ENCODE results near the gene TBL3. TPM values are rescaled to one million over a fixed set of nuclear protein-coding genes. Genes with fewer than 3 reads are reported as not detected.

TBL3 gene
- total and polyA plus RNA-seq, 11 donors = 19.3 to 68.7 (median 22.0) TPM

DNA sequence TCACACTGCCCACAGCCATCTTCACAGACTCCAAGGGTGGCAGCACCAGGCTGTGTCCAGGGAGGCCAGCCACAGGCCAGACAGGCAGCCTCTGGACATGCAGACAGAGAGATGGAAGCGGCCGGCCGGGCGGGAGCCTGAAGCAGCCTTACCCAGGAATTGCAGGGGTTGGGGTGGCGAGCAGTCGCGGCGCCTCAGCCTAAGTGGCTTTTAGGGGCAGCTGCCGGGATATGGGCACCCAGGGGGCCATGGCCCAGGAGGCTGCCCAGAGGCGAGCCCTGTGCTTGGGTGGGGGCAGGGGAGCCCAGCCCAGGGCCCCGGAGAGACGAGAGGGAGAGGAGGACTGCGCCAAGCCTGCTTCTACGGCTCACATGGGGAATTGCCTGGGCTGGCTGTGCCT is 53.4 kb downstream of the TBL3 start:
- H3K4me3 ChIP-seq = peak overlapping the region in 3 of 12 donors; percentile 57 to 98 (median 90)
- H3K4me1 ChIP-seq = peaks cover 0 to 75% (median 46%) of the 10 kb centered on the region in 12 donors
- no peak for DNase-seq
- TF ChIP-seq, protein P1, sequence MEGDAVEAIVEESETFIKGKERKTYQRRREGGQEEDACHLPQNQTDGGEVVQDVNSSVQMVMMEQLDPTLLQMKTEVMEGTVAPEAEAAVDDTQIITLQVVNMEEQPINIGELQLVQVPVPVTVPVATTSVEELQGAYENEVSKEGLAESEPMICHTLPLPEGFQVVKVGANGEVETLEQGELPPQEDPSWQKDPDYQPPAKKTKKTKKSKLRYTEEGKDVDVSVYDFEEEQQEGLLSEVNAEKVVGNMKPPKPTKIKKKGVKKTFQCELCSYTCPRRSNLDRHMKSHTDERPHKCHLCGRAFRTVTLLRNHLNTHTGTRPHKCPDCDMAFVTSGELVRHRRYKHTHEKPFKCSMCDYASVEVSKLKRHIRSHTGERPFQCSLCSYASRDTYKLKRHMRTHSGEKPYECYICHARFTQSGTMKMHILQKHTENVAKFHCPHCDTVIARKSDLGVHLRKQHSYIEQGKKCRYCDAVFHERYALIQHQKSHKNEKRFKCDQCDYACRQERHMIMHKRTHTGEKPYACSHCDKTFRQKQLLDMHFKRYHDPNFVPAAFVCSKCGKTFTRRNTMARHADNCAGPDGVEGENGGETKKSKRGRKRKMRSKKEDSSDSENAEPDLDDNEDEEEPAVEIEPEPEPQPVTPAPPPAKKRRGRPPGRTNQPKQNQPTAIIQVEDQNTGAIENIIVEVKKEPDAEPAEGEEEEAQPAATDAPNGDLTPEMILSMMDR (IDR thresholded peaks at IDR 0.05) = no peak
- no peak for TF ChIP-seq POLR2A (IDR thresholded peaks at IDR 0.05)
- H3K9me3 ChIP-seq = no peaks in the 10 kb centered on the region
- H3K27me3 ChIP-seq = peaks cover 6 to 33% (median 16%) of the 10 kb centered on the region in 9 donors
- peak overlapping the region in 7 of 12 donors; percentile 33 to 97 (median 91) for H3K27ac ChIP-seq
- intact Hi-C loops (cut with DNase I) = loop anchor here in 3 of 10 donors (2.0 to 10.0 kb wide), 2 partner anchors 22 to 60 kb away; partner anchors contain the start of genes NTHL1 (in 1 of the 3) and TSC2 (in 1 of the 3)
- peaks cover 0 to 9% (median 6%) of the 10 kb centered on the region in 9 donors for H3K36me3 ChIP-seq
- ATAC-seq = no peak
- 91 to 95% (median 93%) methylated on average over 11 to 14 of the region's 14 CpGs for WGBS, 4 donors

DNA sequence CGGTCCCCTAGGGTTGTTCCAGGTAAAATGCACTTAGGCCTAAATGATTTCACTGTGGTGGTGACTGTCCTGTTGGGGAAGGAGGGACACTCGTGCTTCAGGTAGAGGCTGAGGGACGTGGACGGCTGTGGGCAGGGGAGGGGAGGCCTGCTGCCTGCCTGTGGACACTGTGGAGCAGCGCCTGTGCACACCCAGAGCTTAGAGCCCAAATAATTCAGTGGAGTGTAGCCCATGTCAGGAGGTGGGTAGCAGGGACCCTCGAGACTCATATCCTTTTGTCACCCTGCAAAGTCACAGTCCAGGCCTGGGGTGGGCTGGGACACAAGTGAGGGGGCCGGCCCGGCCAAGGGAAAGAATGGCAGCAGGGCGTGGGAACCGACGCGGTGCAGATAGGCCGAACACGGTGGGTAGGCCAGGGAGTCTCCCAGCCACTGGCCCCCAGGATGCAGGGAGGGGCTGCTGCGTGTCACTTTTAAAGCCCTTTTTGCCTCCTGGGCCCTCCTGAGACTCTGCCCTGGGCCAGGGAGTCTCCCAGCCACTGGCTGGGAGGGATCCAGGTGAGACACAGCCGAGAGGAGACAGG is 54.1 kb downstream of the TBL3 start:
- intact Hi-C loops (cut with DNase I) = loop anchor here in 3 of 10 donors (2.0 to 10.0 kb wide), 2 partner anchors 21 to 59 kb away; partner anchors contain the start of genes NTHL1 (in 2 of the 3) and TSC2 (in 2 of the 3)
- DNase-seq (peak in 2 of 5 donors; percentile 30 to 43), ATAC-seq (no peak)
- Histone ChIP-seq H3K4me3 (peak overlapping the region in 11 of 12 donors; percentile 42 to 98 (median 89)), H3K36me3 (peaks cover 0 to 14% (median 6%) of the 10 kb centered on the region in 9 donors), H3K27ac (peak overlapping the region; percentile 62 to 97 (median 88)), H3K4me1 (peaks cover 0 to 72% (median 40%) of the 10 kb centered on the region in 12 donors), H3K27me3 (peaks cover 0 to 28% (median 9%) of the 10 kb centered on the region in 9 donors), H3K9me3 (no peaks in the 10 kb centered on the region)
- no peak for TF ChIP-seq POLR2A (IDR thresholded peaks at IDR 0.05)
- WGBS, 4 donors = 66 to 76% (median 66%) methylated on average over 16 of the region's 16 CpGs

DNA sequence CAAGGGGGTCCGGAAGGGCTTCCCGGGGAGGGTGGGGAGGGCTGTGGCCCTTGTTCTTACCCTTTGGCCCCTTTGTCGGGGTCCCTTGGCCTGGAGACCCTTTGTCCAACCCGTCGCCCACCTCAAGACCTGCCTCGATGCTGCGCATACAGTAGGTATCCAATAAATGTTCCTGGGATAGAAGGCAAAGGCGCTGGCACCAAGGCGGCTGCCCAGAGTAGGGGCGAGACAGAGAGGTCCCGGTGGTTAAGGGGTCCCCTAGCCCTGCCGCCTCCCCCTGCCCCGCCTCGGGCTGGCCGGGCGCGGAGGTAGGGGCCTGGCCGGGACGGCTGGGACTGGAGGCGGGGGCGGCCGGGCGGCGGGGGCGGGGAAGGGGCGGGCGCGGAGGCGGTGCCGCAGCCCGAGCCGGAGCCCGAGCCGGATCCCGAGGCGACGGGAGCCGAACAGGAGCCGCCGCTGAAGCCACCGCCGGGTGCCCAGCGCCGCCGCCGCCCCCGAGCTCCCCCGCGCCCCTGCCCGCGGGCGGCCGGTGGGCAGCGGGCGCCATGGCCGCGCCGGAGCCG is 54.7 kb downstream of the TBL3 start, which contains the start of gene NHERF2:
Gene NHERF2 (plus strand): TSS at position 442 of the 563 bp plus-strand sequence. CDS start 104 bp downstream, at position 546.
- peak within 1 kb of the TSS; percentile 70 to 98 (median 88) for H3K4me3 ChIP-seq
- 7 to 18% (median 13%) methylated on average over 22 to 58 of the region's 59 CpGs for WGBS, 4 donors
- intact Hi-C loops (cut with DNase I) = loop anchor here in 2 of 10 donors (2.0 to 10.0 kb wide), 2 partner anchors 20 to 58 kb away; partner anchors contain the start of genes NTHL1 (in 1 of the 2) and TSC2 (in 1 of the 2)
- peaks cover 0 to 20% (median 6%) of the 10 kb centered on the region in 9 donors for H3K36me3 ChIP-seq
- H3K27ac ChIP-seq = peak within 1 kb of the TSS; percentile 66 to 98 (median 92)
- DNase-seq = peak in 3 of 5 donors; percentile 46 to 74 (median 62)
- H3K9me3 ChIP-seq = no peaks in the 10 kb centered on the region
- H3K4me1 ChIP-seq = peaks cover 0 to 74% (median 40%) of the 10 kb centered on the region in 12 donors
- peak in 3 of 4 donors; percentile 3 to 9 (median 9) for ATAC-seq
- H3K27me3 ChIP-seq = peaks cover 0 to 22% (median 3%) of the 10 kb centered on the region in 9 donors
- TF ChIP-seq, protein P1 (IDR thresholded peaks at IDR 0.05) = no peak
- no peak for TF ChIP-seq POLR2A (IDR thresholded peaks at IDR 0.05)

DNA sequence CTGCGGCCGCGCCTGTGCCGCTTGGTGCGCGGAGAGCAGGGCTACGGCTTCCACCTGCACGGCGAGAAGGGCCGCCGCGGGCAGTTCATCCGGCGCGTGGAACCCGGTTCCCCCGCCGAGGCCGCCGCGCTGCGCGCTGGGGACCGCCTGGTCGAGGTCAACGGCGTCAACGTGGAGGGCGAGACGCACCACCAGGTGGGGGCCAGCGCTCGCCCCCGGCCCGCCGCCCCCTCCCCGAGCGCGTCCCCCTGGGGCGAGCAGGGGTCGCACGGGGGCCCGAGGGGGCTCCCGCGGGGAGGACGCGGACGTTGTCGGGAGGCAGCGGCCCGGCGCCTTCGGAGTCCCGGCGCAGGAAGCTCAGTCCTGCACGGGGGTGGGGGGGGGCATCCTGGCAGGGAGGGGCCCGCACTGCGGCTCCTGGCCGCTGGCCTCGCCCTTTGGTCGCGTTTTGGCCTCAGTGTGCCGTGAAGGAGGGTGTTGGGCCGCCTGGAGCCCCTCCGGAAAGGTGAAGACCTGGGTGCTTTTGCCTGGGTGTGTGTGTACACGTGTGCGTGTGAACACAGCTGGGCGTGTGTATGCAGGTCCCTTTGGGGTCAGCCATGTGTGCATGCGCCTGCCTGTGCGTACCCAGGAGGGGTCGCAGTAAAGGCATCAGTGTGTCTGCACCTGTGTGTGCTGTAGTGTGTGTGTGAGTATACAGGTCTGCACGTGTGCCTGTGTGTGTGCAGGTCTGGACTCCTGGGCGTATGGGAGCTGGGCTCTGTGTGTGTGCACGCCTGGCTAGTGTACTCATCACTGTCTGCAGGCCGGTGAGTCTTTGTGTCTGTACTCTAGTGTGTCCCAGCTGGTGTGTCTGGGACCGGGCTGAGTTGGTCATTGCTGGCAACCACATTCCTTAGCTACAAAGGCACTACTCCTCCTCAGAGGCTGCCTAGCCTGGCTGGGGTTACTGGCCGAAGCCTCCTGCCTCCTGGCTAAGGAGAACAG is 55.5 kb downstream of the TBL3 start:
- H3K4me1 ChIP-seq = peaks cover 0 to 82% (median 41%) of the 10 kb centered on the region in 12 donors
- intact Hi-C loops (cut with DNase I) = loop anchor here in 3 of 10 donors (2.0 to 10.0 kb wide), 2 partner anchors 19 to 57 kb away; partner anchors contain the start of genes NTHL1 (in 2 of the 3) and TSC2 (in 2 of the 3)
- ATAC-seq (peak in 1 of 4 donors; percentile 9), DNase-seq (peak in 4 of 5 donors; percentile 43 to 64 (median 48))
- peaks cover 0 to 28% (median 7%) of the 10 kb centered on the region in 9 donors for H3K36me3 ChIP-seq
- TF ChIP-seq POLR2A (IDR thresholded peaks at IDR 0.05) = no peak
- 6 to 24% (median 7%) methylated on average over 19 to 76 of the region's 76 CpGs for WGBS, 4 donors
- peak overlapping the region; percentile 66 to 98 (median 92) for H3K27ac ChIP-seq
- no peaks in the 10 kb centered on the region for H3K9me3 ChIP-seq
- H3K4me3 ChIP-seq = peak overlapping the region; percentile 70 to 98 (median 88)
- peaks cover 0 to 17% (median 0%) of the 10 kb centered on the region in 9 donors for H3K27me3 ChIP-seq

Data from heart left ventricle (tissue), 16 donors.